ENCODE measurements around the gene DYRK1A. TPM values are rescaled to one million over a fixed set of nuclear protein-coding genes. Genes with fewer than 3 reads are reported as not detected.

Gene DYRK1A
- total RNA-seq, 3 donors from 2014 or later (not counting 1 experiment from before 2014, with no cell fraction given): 149 to 166 (median 153) TPM

DNA sequence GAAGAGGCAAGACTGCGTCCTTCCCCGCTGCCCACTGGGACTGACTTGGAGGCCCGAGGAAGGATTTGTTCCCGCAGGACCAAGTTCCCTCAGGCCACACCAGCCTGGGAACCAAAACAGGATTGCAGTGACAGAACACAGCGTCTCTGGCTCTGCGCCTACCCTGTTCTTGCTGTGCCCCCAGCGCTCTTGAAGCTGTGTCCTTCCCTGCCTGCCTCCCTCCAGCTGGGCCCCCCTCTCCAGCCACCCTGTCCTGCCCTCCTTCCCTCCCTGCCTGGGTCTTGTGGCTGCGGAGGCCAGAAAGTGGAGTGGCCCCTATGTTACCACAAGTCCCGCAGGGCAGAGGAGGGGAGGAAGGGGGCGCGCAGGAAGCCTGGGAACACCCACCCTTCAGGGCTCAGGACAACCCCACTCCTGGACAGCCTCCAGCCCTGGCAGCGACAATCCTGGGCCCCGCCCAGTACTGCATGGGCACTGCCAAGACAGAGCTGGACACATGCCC is 164.9 kb downstream of the DYRK1A start:
- DNase-seq: no peak
- Mint-ChIP-seq H3K27ac (no peak overlapping the region), H3K27me3 (ENCODE audit: low read depth in 2 of 2) (peaks cover 36 to 56% of the 10 kb centered on the region in 2 donors), H3K9me3 (peaks cover 0 to 1% of the 10 kb centered on the region in 2 donors), H3K36me3 (peaks cover 3% of the 10 kb centered on the region), H3K4me3 (no peak overlapping the region), H3K4me1 (peaks cover 5 to 10% of the 10 kb centered on the region in 2 donors)
- TF ChIP-seq, protein P1, sequence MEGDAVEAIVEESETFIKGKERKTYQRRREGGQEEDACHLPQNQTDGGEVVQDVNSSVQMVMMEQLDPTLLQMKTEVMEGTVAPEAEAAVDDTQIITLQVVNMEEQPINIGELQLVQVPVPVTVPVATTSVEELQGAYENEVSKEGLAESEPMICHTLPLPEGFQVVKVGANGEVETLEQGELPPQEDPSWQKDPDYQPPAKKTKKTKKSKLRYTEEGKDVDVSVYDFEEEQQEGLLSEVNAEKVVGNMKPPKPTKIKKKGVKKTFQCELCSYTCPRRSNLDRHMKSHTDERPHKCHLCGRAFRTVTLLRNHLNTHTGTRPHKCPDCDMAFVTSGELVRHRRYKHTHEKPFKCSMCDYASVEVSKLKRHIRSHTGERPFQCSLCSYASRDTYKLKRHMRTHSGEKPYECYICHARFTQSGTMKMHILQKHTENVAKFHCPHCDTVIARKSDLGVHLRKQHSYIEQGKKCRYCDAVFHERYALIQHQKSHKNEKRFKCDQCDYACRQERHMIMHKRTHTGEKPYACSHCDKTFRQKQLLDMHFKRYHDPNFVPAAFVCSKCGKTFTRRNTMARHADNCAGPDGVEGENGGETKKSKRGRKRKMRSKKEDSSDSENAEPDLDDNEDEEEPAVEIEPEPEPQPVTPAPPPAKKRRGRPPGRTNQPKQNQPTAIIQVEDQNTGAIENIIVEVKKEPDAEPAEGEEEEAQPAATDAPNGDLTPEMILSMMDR (IDR thresholded peaks at IDR 0.05): no peak
- no peaks in the 10 kb centered on the region for H3K9me3 ChIP-seq (ENCODE audit: control insufficient read depth, insufficient read depth, low read length)
- WGBS (ENCODE audit: insufficient coverage): 41% methylated on average over 12 of the region's 13 CpGs
- H3K4me1 ChIP-seq (ENCODE audit: control insufficient read depth, insufficient read depth, low read length): no peaks in the 10 kb centered on the region
- peaks cover 9% of the 10 kb centered on the region for H3K27me3 ChIP-seq (ENCODE audit: control insufficient read depth, insufficient read depth, low read length)
- no peak overlapping the region for H3K27ac ChIP-seq (ENCODE audit: low read length)
- no peaks in the 10 kb centered on the region for H3K36me3 ChIP-seq (ENCODE audit: control insufficient read depth, insufficient read depth, low read length)
- peak in 1 of 3 donors; percentile 33 for ATAC-seq
- intact Hi-C loops (cut with micrococcal nuclease): no loop called here
- H3K4me3 ChIP-seq (ENCODE audit: low read length): no peak overlapping the region

DNA sequence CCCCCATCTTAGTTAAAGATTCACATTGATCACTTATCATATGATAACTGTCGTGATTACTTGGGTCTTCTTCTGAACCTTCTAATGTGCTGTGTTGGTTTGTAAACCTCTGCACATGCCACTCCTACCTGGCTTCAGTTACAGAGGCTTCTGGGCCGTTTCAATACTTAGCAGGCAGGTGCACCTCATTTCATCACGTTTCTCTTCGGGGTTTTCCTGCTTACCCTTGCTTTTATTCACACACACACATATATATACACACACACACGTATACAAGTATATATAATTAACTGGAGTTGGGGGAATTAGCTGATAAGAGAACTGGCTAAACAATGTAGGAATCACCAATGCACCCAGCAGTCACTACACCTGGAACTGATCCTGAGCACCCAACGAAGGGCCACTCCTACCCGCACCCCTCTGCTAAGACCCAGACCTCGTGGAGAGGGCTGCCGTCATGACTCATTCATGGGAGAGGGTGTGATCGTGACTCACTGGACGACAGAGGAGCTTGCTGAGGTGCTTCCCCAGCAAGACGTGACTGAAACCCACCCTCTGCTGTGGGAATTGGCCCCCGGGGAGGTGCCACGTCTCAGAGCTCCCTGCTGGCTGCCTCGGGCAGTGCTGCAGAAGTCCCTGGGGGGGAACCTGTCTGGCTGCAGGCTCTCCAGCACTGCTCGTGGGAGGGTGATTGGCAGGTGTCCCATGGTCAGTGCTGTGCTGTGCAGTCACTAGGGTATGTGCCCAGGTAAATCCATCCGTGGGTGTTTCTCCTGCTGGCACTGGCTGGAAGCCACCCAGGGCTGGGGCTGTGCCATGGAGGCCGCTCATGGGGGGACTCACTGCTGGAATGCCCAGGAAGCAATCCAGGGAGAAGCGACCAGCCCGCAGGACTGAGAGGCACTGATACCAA is 166.6 kb downstream of the DYRK1A start:
- DNase-seq: no peak
- peaks cover 0 to 7% of the 10 kb centered on the region in 2 donors for H3K9me3 Mint-ChIP-seq
- Histone ChIP-seq H3K27ac (ENCODE audit: low read length) (no peak overlapping the region), H3K27me3 (ENCODE audit: control insufficient read depth, insufficient read depth, low read length) (peaks cover 9% of the 10 kb centered on the region), H3K4me1 (ENCODE audit: control insufficient read depth, insufficient read depth, low read length) (no peaks in the 10 kb centered on the region), H3K36me3 (ENCODE audit: control insufficient read depth, insufficient read depth, low read length) (no peaks in the 10 kb centered on the region), H3K9me3 (ENCODE audit: control insufficient read depth, insufficient read depth, low read length) (no peaks in the 10 kb centered on the region), H3K4me3 (ENCODE audit: low read length) (no peak overlapping the region)
- intact Hi-C loops (cut with micrococcal nuclease): no loop called here
- 76% methylated on average over 19 of the region's 20 CpGs for WGBS (ENCODE audit: insufficient coverage)
- peaks cover 43 to 64% of the 10 kb centered on the region in 2 donors for H3K27me3 Mint-ChIP-seq (ENCODE audit: low read depth in 2 of 2)
- TF ChIP-seq, protein P1 (IDR thresholded peaks at IDR 0.05): no peak
- peaks cover 10% of the 10 kb centered on the region for H3K36me3 Mint-ChIP-seq
- peaks cover 5 to 10% of the 10 kb centered on the region in 2 donors for H3K4me1 Mint-ChIP-seq
- H3K4me3 Mint-ChIP-seq: no peak overlapping the region
- no peak overlapping the region for H3K27ac Mint-ChIP-seq
- peak in 2 of 3 donors; percentile 21 to 22 for ATAC-seq

DNA sequence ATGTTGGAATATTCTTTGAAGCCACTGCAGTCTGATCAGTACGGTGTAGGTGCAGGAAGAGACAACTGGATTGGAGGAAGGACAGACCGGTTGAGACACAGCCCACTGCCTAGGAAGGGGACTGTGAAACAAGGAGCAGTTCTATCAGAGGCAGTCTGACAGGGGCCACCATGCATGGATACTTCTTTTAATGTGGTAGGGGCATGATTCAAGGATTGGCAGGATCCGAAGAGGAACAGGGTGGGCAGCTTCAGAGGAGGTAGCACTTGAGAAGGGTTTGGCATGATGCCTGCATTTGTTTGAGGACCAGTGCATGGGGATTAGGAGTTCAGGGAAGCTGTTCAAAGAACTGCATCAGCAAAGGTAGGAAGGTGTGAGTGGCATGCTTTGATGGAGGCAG is 167.9 kb downstream of the DYRK1A start:
- no peak for DNase-seq
- H3K27ac Mint-ChIP-seq: no peak overlapping the region
- intact Hi-C loops (cut with micrococcal nuclease): no loop called here
- H3K36me3 Mint-ChIP-seq: peaks cover 10% of the 10 kb centered on the region
- Histone ChIP-seq H3K4me3 (ENCODE audit: low read length) (no peak overlapping the region), H3K4me1 (ENCODE audit: control insufficient read depth, insufficient read depth, low read length) (no peaks in the 10 kb centered on the region), H3K36me3 (ENCODE audit: control insufficient read depth, insufficient read depth, low read length) (no peaks in the 10 kb centered on the region), H3K9me3 (ENCODE audit: control insufficient read depth, insufficient read depth, low read length) (no peaks in the 10 kb centered on the region), H3K27ac (ENCODE audit: low read length) (no peak overlapping the region), H3K27me3 (ENCODE audit: control insufficient read depth, insufficient read depth, low read length) (peaks cover 9% of the 10 kb centered on the region)
- ATAC-seq: peak in 1 of 3 donors; percentile 18
- no peak overlapping the region for H3K4me3 Mint-ChIP-seq
- TF ChIP-seq, protein P1 (IDR thresholded peaks at IDR 0.05): no peak
- peaks cover 0 to 7% of the 10 kb centered on the region in 2 donors for H3K9me3 Mint-ChIP-seq
- H3K4me1 Mint-ChIP-seq: peaks cover 4 to 10% of the 10 kb centered on the region in 2 donors
- peaks cover 43 to 64% of the 10 kb centered on the region in 2 donors for H3K27me3 Mint-ChIP-seq (ENCODE audit: low read depth in 2 of 2)
- WGBS (ENCODE audit: insufficient coverage): 87% methylated on average over 3 of the region's 3 CpGs

Data from natural killer cell (primary cell).